ENCODE results near the gene RAB3D.

DNA sequence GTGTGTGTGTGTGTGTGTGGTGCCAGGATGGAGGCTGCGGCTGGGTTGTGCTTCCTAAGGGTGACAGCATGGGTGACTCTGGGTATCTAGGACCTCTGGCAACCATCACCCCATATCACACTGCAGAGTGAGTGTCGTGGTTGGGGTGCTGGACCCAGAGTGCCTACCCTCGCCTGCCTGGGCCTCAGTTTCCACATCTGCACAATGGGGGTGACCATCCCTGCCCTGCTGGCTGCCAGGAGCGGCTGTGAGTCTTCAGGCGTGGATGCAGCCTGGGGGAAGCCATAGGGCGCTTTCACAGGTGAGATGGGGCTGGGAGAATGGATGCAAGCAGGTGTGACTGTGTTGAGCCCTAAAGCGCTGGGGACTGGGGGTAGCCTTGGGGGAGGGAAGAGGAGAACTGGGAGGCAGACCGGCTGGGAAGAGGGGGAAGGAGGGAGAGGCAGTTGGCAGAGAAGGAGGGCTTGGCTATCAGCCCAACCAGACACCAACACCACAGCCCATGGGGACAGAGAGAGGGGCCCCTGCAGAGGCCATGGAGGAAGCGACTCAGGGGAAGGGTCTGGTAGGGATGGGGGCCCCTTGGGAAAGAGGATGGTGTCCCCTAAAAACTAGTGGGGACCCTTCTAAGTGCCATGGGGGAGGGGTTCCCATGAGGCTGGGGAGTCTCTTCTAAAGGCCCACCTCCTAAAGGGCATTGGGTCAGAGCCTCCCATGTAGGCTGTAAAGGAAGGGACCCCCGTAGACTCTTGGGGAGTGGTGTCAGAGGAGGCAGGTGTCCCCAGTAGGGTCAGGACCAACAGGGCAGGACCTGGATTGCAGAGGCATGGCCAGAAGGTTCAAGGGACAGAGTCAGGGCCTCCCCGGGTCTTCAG is 17.5 kb upstream of the RAB3D start:
- TF ChIP-seq, protein P1, sequence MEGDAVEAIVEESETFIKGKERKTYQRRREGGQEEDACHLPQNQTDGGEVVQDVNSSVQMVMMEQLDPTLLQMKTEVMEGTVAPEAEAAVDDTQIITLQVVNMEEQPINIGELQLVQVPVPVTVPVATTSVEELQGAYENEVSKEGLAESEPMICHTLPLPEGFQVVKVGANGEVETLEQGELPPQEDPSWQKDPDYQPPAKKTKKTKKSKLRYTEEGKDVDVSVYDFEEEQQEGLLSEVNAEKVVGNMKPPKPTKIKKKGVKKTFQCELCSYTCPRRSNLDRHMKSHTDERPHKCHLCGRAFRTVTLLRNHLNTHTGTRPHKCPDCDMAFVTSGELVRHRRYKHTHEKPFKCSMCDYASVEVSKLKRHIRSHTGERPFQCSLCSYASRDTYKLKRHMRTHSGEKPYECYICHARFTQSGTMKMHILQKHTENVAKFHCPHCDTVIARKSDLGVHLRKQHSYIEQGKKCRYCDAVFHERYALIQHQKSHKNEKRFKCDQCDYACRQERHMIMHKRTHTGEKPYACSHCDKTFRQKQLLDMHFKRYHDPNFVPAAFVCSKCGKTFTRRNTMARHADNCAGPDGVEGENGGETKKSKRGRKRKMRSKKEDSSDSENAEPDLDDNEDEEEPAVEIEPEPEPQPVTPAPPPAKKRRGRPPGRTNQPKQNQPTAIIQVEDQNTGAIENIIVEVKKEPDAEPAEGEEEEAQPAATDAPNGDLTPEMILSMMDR (IDR thresholded peaks at IDR 0.05): no peak
- TF ChIP-seq POLR2A (IDR thresholded peaks at IDR 0.05): no peak
- no peak for TF ChIP-seq POLR2AphosphoS5 (IDR thresholded peaks at IDR 0.05)
